Measurements from ENCODE around the gene TDRKH.
"Not testable (repeated sequence)": the region's sequence is repeated elsewhere in the genome, so short reads cannot be mapped to it uniquely, and the experiment has no call there.

TDRKH gene

GRCh38 chr1:151801846-151802245 is 11.5 kb upstream of the TDRKH start:
- DNase-seq (ENCODE audit: low read depth), result no peak

- DNase-seq (ENCODE audit: low read depth), result no peak
Observed at GRCh38 chr1:151801310-151801820, 11.1 kb upstream of the TDRKH start.

- DNase-seq (ENCODE audit: low read depth), result no peak
Observed at GRCh38 chr1:151800830-151801229, 10.5 kb upstream of the TDRKH start.

GRCh38 chr1:151799179-151800022 is 9.1 kb upstream of the TDRKH start:
- DNase-seq (ENCODE audit: low read depth), result no peak

GRCh38 chr1:151798571-151798970 is 8.3 kb upstream of the TDRKH start:
- DNase-seq (ENCODE audit: low read depth), result no peak

- no peak for DNase-seq (ENCODE audit: low read depth)
Observed at GRCh38 chr1:151790940-151791651, 796 bp upstream of the TDRKH start.

- DNase-seq (ENCODE audit: low read depth), result no peak
Observed at GRCh38 chr1:151787689-151788088, 2.6 kb downstream of the TDRKH start.

GRCh38 chr1:151783796-151784195 is 6.5 kb downstream of the TDRKH start:
- DNase-seq (ENCODE audit: low read depth), result no peak

GRCh38 chr1:151782741-151783140 is 7.6 kb downstream of the TDRKH start:
- no peak for DNase-seq (ENCODE audit: low read depth)

GRCh38 chr1:151782026-151782425 is 8.3 kb downstream of the TDRKH start:
- not testable (repeated sequence) for DNase-seq (ENCODE audit: low read depth)

- not testable (repeated sequence) for DNase-seq (ENCODE audit: low read depth)
Observed at GRCh38 chr1:151780736-151781135, 9.6 kb downstream of the TDRKH start.

GRCh38 chr1:151779852-151780251 is 10.4 kb downstream of the TDRKH start:
- no peak for DNase-seq (ENCODE audit: low read depth)

- DNase-seq (ENCODE audit: low read depth), result no peak
Observed at GRCh38 chr1:151777317-151777716, 13.0 kb downstream of the TDRKH start.

GRCh38 chr1:151776665-151777062 is 13.6 kb downstream of the TDRKH start:
- DNase-seq (ENCODE audit: low read depth), result no peak

- no peak for DNase-seq (ENCODE audit: low read depth)
Observed at GRCh38 chr1:151775894-151776664, 14.2 kb downstream of the TDRKH start.

- no peak for DNase-seq (ENCODE audit: low read depth)
Observed at GRCh38 chr1:151774256-151774922, 15.9 kb downstream of the TDRKH start.

GRCh38 chr1:151773702-151774101 is 16.6 kb downstream of the TDRKH start:
- no peak for DNase-seq (ENCODE audit: low read depth)

- DNase-seq (ENCODE audit: low read depth), result not testable (repeated sequence)
Observed at GRCh38 chr1:151769270-151769669, 21.0 kb downstream of the TDRKH start.

GRCh38 chr1:151768351-151769066 is 21.8 kb downstream of the TDRKH start:
- not testable (repeated sequence) for DNase-seq (ENCODE audit: low read depth)

- DNase-seq (ENCODE audit: low read depth), result no peak
Observed at GRCh38 chr1:151763990-151764389, 26.3 kb downstream of the TDRKH start.

Measured in stimulated activated CD8-positive, alpha-beta memory T cell treated with anti-CD3 and anti-CD28 coated beads, Interleukin-4, amount 100 ng/mL, for 24 hours (primary cell).